MV-4-11 (cell line): ENCODE results near the gene ADPGK.
"Not testable (repeated sequence)": the region's sequence is repeated elsewhere in the genome, so short reads cannot be mapped to it uniquely, and the experiment has no call there.

Experiments
- DNase-seq: peaks from one replicate; lab custom pipeline; 2025; lab: John Stamatoyannopoulos, UW

ADPGK gene

GRCh38 chr15:72749700-72750099 lies 33.9 kb downstream of the ADPGK start:
- no peak for DNase-seq

GRCh38 chr15:72740219-72740618 lies 43.3 kb downstream of the ADPGK start:
- DNase-seq, result peak; percentile 68

GRCh38 chr15:72737723-72738122 lies 45.8 kb downstream of the ADPGK start:
- no peak for DNase-seq

- DNase-seq, result no peak
Measured at GRCh38 chr15:72737061-72737460, 46.5 kb downstream of the ADPGK start.

- DNase-seq, result no peak
Measured at GRCh38 chr15:72735111-72735510, 48.4 kb downstream of the ADPGK start.

- DNase-seq, result no peak
Measured at GRCh38 chr15:72733941-72734738, 49.4 kb downstream of the ADPGK start.

- DNase-seq, result no peak
Measured at GRCh38 chr15:72732516-72732915, 51.0 kb downstream of the ADPGK start.

- no peak for DNase-seq
Measured at GRCh38 chr15:72732086-72732485, 51.5 kb downstream of the ADPGK start.

- no peak for DNase-seq
Measured at GRCh38 chr15:72728821-72729220, 54.7 kb downstream of the ADPGK start.

GRCh38 chr15:72728249-72728648 lies 55.3 kb downstream of the ADPGK start:
- not testable (repeated sequence) for DNase-seq

GRCh38 chr15:72727154-72727553 lies 56.4 kb downstream of the ADPGK start:
- no peak for DNase-seq

- DNase-seq, result not testable (repeated sequence)
Measured at GRCh38 chr15:72725851-72726250, 57.7 kb downstream of the ADPGK start.

- no peak for DNase-seq
Measured at GRCh38 chr15:72725446-72725845, 58.1 kb downstream of the ADPGK start.

- no peak for DNase-seq
Measured at GRCh38 chr15:72724028-72724427, 59.5 kb downstream of the ADPGK start.

GRCh38 chr15:72722071-72722696 lies 61.4 kb downstream of the ADPGK start:
- DNase-seq, result peak; percentile 47

GRCh38 chr15:72708551-72709303 lies 74.8 kb downstream of the ADPGK start:
- DNase-seq, result not testable (repeated sequence)

GRCh38 chr15:72706266-72706665 lies 77.3 kb downstream of the ADPGK start:
- peak; percentile 25 for DNase-seq
